DMS114 treated with DMSO at 0.1 percent for 48 hours (cell line): ENCODE data around the gene IFNA10.
"Not testable (repeated sequence)": the region's sequence is repeated elsewhere in the genome, so short reads cannot be mapped to it uniquely, and the experiment has no call there.

Source experiments
- DNase-seq: peaks from one replicate; lab custom pipeline; 2025; ENCODE audit not compliant: unreplicated experiment; lab: John Stamatoyannopoulos, UW

The IFNA10 gene

GRCh38 chr9:21194867-21195776, 11.8 kb downstream of the IFNA10 start:
- not testable (repeated sequence) for DNase-seq

- DNase-seq, result not testable (repeated sequence)
Observed at GRCh38 chr9:21187487-21187886, 19.5 kb downstream of the IFNA10 start, which contains the start of gene IFNA4. Gene IFNA4, minus strand, starts transcription at chr9:21187587. Its CDS starts 56 bp downstream, at chr9:21187531.

GRCh38 chr9:21182810-21183736, 23.9 kb downstream of the IFNA10 start:
- DNase-seq, result not testable (repeated sequence)

- DNase-seq, result no peak
Observed at GRCh38 chr9:21174671-21175070, 32.3 kb downstream of the IFNA10 start.

- DNase-seq, result no peak
Observed at GRCh38 chr9:21172156-21172555, 34.8 kb downstream of the IFNA10 start.

GRCh38 chr9:21171351-21171750, 35.6 kb downstream of the IFNA10 start:
- DNase-seq, result no peak

- DNase-seq, result not testable (repeated sequence)
Observed at GRCh38 chr9:21166560-21166959, 40.4 kb downstream of the IFNA10 start, which contains the start of gene IFNA21. Gene IFNA21, minus strand, starts transcription at chr9:21166660. Its CDS starts 48 bp downstream, at chr9:21166612.

- DNase-seq, result no peak
Observed at GRCh38 chr9:21165516-21165915, 41.4 kb downstream of the IFNA10 start.

- no peak for DNase-seq
Observed at GRCh38 chr9:21160178-21160577, 46.8 kb downstream of the IFNA10 start.
